ENCODE results near the gene CDC23. TPM values are rescaled to one million over a fixed set of nuclear protein-coding genes. Genes with fewer than 3 reads are reported as not detected.

CDC23 gene, protein sequence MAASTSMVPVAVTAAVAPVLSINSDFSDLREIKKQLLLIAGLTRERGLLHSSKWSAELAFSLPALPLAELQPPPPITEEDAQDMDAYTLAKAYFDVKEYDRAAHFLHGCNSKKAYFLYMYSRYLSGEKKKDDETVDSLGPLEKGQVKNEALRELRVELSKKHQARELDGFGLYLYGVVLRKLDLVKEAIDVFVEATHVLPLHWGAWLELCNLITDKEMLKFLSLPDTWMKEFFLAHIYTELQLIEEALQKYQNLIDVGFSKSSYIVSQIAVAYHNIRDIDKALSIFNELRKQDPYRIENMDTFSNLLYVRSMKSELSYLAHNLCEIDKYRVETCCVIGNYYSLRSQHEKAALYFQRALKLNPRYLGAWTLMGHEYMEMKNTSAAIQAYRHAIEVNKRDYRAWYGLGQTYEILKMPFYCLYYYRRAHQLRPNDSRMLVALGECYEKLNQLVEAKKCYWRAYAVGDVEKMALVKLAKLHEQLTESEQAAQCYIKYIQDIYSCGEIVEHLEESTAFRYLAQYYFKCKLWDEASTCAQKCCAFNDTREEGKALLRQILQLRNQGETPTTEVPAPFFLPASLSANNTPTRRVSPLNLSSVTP
- total RNA-seq (2022; extraction: Qiagen RNA extraction), result 22.3 to 34.2 TPM (median 25.5 TPM) in 5 replicates

DNA sequence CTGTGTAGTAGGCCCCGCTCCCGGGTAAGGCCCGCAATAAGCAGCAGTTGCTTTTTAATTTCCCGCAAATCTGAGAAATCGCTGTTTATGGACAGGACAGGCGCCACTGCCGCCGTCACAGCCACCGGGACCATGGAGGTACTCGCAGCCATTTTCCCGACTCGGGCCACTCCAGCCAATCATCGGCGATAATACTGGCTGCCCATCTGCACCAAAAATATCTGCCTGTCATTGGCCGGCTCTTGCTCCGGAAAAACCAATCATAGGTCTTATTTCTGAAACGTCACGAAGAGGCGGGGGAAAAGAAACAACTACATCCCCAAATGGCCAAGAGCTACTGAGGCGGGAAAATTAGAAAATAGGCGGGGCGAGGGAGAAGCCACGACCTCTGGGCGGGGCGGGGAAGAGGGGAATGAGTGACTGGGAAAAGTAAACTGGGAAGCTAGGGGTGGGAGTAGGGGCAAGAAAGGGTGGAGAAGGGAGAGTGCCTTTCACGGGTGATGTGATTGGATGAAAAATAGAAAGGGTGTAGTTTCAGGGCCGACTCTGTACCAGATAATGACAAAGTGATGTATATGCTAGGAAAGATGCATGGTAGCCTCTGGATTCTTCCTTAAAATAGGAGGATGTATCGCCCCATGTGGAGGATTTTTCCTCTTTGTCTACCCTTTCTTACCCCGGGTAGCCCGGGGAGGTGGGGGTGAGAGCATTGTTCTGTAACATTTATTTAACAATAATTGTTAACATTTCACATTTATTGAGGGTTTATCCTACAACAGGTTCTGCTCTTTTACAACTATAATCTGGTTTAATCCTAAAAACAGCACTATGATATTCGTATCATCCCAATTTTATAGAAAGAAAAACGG, at the start of gene CDC23:
Gene CDC23 (minus strand): TSS at position 163 of the 869 bp plus-strand sequence. CDS start 11 bp downstream, at position 152.

DNA sequence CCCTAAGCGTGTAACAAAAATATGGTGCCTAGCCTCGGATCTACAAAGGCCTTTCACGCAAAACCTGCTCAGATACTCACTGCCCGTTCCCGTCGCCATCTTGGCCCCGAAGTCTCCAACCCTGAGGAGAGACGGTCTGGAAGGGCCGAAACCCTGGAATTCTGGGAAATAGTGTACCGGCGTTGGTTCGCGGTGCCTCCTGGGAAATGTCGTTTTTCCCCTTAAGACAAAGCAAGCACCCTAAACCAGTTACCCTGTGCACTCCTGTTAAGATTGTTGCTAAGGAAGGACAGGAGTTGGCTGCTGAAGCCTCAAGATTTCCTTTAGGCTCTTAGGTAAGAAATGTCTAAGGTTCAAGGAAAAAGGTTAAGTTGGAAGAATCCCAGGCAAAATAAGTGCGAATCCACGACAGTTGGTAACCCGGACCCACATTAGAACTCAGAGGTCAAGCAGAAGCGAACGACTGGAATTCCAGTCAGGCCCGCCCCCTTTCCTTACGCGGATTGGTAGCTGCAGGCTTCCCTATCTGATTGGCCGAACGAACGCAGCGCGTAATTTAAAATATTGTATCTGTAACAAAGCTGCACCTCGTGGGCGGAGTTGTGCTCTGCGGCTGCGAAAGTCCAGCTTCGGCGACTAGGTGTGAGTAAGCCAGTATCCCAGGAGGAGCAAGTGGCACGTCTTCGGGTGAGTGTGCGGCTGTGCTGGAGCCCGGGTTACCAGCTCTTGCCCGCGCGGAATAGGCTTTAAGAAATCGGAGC, 34.4 kb downstream of the CDC23 start, which contains the start of the genes BRD8 and KIF20A:
Gene BRD8 (minus strand): TSS at position 115 of the 761 bp plus-strand sequence. CDS start 16 bp downstream, at position 99.
Gene KIF20A (plus strand): TSS at position 597 of the 761 bp plus-strand sequence. CDS start 569 bp downstream, outside the sequence.

GRCh38 chr5:138138949-138139780, 74.0 kb downstream of the CDC23 start, which contains the start of gene NME5:
Gene NME5 (minus strand): TSS chr5:138139428. CDS start chr5:138138780, 648 bp downstream.

Other genes with a start within 250 kb of the CDC23 start
- 10.0 to 15.3 TPM (median 11.4 TPM) in 5 replicates for gene FAM13B, start 180.2 kb downstream of the CDC23 start, total RNA-seq (2022; extraction: Qiagen RNA extraction)
- gene WNT8A, start 129.3 kb downstream of the CDC23 start, total RNA-seq (2022; extraction: Qiagen RNA extraction), result not detected in 5 replicates
- not detected in 5 replicates for gene NME5, start 73.9 kb downstream of the CDC23 start, total RNA-seq (2022; extraction: Qiagen RNA extraction)
- gene BRD8, start 34.7 kb downstream of the CDC23 start, total RNA-seq (2022; extraction: Qiagen RNA extraction), result 40.8 to 52.2 TPM (median 44.4 TPM) in 5 replicates
- gene KIF20A, start 34.2 kb downstream of the CDC23 start, total RNA-seq (2022; extraction: Qiagen RNA extraction), result 36.3 to 47.1 TPM (median 41.8 TPM) in 5 replicates
- 0.06 to 0.14 TPM (median 0.10 TPM) in 4 of 5 replicates, not detected in the other for gene GFRA3, start 61.3 kb upstream of the CDC23 start, total RNA-seq (2022; extraction: Qiagen RNA extraction)
- 8.7 to 12.0 TPM (median 9.2 TPM) in 5 replicates for gene CDC25C, start 118.5 kb upstream of the CDC23 start, total RNA-seq (2022; extraction: Qiagen RNA extraction)
- gene FAM53C, start 124.9 kb upstream of the CDC23 start, total RNA-seq (2022; extraction: Qiagen RNA extraction), result 18.5 to 20.2 TPM (median 19.0 TPM) in 5 replicates
- 35.8 to 47.6 TPM (median 38.7 TPM) in 5 replicates for gene KDM3B, start 139.4 kb upstream of the CDC23 start, total RNA-seq (2022; extraction: Qiagen RNA extraction)
- gene REEP2, start 225.7 kb upstream of the CDC23 start, total RNA-seq (2022; extraction: Qiagen RNA extraction), result 5.8 to 8.2 TPM (median 7.1 TPM) in 5 replicates